GM18951 (cell line): Measurements from ENCODE around the gene CPA5.

ENCODE experiments used
- POLR2A ChIP-seq: IDR thresholded peaks from 4 replicates; pipeline ENCODE4 v1.6.1; 2011; ENCODE audit warnings: mild to moderate bottlenecking; ENCODE audit not compliant: insufficient read length, insufficient read depth; ENCODE audit errors: extremely low read depth
- in situ Hi-C: fragments of 300-500 bp; cut with MboI; formaldehyde crosslinking; loops from one replicate; pipeline ENCODE4 v1.12.0; 2022; ENCODE audit warnings: low sequenced_read_pairs, mixed read lengths, inconsistent platforms; ENCODE audit not compliant: unreplicated experiment

CPA5 gene, protein sequence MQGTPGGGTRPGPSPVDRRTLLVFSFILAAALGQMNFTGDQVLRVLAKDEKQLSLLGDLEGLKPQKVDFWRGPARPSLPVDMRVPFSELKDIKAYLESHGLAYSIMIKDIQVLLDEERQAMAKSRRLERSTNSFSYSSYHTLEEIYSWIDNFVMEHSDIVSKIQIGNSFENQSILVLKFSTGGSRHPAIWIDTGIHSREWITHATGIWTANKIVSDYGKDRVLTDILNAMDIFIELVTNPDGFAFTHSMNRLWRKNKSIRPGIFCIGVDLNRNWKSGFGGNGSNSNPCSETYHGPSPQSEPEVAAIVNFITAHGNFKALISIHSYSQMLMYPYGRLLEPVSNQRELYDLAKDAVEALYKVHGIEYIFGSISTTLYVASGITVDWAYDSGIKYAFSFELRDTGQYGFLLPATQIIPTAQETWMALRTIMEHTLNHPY

DNA sequence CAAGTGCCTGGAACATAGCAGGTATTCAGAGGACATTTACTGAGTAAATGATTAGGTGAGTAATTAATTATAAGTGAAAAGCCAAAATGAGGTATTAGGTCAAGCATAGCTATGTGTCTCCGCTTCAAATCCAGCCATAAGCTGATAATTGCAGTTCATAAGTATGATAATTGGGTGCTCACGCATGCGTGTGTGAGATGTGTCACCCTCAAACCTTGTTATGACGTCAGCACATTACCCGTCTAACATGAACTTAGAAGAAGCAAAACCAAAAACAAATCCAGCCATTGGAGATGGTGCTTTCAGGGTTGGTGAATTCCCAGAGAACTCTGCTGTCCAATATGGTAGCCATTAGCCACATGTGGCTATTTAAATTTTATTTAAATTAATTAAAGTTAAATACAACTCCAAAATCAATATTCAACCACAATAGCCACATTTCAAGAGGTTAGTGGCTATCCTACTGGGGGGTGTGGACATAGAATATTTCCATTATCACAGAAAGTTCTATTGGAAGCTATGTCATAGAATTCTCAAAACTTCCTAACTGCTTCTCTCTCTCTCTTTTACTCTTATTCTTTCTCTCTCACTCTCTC, at the start of gene CPA5:
Gene CPA5 (plus strand): TSS at position 546 of the 596 bp plus-strand sequence. CDS start 1,670 bp downstream, outside the sequence.
- no peak for TF ChIP-seq POLR2A

DNA sequence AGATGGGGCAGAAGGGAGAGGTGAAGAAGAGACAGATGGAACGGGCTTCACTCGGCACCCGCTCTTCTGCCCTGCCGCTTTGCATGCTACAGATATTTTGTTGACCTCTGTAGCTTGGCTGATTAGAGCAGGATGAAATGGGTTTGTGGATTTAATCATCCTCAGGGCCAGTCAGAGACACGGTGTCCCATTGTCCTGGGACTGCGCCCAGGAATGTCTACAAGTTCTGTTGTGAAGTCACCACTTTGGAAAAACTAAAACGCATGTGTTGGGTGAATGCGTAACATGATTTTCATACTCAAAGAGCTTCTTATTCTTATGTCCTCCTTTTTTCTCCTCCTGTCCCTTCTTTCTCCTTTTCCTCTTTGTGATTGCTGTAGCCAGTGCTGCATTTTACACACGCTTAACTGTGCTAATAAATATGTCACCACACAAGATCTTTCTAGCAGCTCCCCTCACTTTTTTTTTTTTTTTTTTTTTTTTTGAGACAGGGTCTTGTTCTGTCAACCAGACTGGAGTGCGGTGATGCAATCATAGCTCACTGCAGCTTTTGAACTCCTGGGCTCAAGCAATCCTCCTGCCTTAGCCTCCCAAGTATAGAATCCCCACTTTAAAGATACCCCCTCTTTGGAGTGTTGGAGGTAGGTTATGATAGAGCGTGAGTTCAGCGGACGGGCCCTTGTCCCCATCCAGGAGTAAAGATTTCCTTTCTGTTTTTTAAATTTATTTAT, 48.2 kb upstream of the CPA5 start:
- in situ Hi-C loops = no loop called here
- TF ChIP-seq POLR2A = no peak

More for the DNA sequence above, at the start of gene CPA5:
- in situ Hi-C loops = no loop called here

DNA sequence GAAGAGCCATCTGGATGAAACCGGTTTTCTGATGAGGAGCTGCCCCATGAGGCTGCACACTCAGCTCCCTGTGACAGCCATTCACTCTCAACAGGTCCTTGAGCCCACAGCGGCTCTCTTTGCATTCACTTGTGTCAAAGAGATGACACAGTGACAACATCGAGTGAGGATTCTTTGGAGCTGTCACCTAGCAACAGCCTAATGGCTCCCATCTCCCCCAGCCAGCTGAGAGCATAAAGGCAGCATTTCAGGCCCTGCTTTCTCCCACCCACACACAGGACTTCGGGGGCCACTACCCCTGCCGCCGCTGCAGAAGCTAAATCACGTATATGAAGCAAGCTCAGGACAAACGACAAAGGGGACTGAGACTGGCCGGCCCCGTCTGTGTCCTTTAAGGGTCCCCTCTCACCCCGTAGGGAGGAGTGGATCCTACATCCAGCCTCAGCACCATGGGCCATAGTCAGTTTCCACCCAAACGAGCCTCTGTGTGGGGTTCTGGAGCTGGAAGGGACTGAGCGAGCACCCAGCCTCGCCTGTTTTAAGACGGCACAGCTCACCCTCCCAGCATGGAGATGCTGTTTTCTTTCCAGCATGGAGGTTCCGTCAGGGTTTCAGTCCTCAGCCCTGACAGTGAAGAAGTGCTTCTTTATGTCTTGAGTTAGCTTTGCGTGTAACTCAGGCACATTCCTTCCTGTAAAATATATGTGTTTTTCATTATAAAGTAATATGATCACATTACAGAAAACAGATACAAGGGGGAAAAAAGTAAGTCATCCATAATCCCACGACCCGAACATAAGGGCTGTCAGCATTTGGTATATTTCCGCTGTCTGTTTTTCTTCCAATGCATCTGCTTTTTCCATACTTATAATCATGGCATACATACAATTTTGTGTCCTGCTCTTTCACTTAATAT, 46.7 kb upstream of the CPA5 start:
- TF ChIP-seq POLR2A = no peak
- in situ Hi-C loops = no loop called here

DNA sequence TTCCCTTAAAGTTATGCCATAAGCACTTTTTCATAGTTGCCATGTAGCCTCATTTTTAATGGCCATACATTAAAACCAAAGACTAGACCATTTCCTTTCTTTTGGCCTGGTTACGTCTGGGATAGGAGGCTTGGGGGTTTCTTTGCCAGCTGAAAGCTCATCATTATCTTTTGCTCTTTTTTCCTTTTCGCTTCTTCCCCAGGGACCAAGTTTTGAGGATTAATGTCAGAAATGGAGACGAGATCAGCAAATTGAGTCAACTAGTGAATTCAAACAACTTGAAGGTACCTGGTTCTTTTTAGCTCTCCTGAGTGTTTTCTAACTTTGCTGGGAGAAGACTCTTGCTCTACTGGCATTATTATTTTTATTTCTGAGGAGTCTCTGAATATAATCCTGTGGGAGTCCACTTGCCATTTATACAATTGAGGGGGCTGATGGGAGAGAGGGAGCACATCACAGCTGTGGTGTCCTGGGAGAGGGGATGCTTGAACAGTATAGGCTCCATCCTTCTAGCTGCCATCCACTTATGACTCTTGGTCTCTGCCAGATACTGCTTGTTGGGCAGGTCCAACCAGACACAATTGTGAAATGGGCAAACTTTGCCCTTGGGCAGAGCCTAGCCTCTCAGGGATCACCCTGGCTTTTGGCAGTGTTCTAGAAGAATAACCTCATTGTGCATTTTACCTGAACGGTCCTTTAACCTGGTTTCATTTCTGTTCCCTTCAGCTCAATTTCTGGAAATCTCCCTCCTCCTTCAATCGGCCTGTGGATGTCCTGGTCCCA, 45.9 kb upstream of the CPA5 start:
- in situ Hi-C loops = no loop called here

DNA sequence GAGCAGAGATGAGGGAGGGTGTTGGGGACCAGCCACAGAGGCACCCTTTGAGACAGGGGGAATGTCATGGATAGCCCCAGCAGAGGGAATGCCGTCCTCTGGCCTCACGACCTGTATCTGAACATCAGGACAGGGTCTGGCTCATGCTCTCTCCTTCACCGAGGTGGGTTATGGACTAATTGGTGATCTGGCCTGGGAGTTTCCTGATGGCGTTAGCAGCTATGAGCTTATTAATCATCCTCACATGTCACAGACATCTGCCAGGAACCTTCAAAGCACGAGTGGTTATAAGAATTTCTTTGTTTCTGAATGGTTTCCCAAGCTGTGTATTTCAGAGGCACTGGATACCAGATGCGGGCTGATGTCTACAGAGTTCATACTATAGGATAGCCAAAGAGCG, 44.8 kb upstream of the CPA5 start:
- in situ Hi-C loops = no loop called here
- TF ChIP-seq POLR2A = no peak

More for the DNA sequence above, 45.9 kb upstream of the CPA5 start:
- no peak for TF ChIP-seq POLR2A

DNA sequence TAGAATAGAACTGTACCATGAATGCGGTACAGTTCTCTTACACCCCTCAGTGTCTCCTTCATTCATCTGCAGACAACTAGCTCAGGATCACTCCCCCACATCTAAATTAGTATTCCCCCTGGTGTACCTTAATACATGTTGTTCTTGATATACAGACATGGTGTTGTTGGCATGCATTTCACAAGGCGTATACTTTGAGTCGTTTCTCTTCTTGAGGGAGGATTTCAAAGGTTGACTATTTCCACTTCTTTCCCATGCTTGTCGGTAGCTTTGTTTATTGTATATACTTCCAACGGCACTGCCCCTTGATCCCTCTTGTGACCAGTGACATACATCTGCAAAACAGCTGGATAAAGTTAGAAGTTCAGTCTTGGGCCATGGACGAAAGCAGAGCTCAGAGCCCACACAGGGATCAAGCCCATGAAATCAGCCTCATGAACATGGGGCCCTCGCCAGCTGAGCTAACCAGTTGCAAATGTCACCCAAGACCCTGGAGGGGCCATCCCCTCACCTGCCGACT, 43.1 kb upstream of the CPA5 start:
- TF ChIP-seq POLR2A = no peak
- in situ Hi-C loops = no loop called here

DNA sequence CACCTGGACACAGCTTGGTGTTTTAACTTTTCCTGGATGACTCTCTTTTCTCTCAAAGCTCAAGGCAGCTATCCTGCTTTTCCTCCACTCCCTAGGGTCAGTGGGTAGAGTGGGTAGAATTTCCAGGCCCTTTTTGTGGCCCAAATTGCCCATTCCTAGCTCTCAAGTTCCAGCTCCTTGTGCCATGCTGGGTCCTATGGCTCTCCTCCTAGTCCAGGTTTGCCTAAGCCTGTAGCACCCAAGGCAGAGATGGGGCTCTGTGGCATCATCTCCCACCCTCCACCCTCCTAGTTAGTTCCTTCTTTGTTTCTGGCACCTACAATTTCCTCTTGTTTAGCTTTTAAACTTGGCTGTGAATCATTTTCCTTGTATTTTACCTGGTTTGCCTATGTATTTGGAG, 42.0 kb upstream of the CPA5 start:
- in situ Hi-C loops = no loop called here
- TF ChIP-seq POLR2A = no peak

DNA sequence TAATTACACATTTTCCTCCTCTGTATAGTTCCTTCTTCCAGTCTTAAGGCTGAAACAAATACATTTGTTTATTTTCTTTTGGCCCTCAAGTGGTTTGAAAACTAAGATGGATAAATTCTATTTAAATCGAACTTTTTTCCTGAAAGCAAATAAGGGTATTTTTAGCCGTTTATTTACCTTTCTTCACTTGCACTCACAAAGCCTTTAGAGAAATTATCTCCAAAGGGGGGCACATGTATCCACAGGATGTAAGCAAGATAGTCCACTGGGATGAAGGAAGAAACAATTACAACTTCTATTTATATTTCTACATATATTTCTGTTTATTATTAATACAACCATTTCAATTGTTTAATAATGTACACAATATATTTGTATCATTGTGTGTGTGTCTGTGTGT, 41.5 kb upstream of the CPA5 start:
- no peak for TF ChIP-seq POLR2A
- in situ Hi-C loops = no loop called here

DNA sequence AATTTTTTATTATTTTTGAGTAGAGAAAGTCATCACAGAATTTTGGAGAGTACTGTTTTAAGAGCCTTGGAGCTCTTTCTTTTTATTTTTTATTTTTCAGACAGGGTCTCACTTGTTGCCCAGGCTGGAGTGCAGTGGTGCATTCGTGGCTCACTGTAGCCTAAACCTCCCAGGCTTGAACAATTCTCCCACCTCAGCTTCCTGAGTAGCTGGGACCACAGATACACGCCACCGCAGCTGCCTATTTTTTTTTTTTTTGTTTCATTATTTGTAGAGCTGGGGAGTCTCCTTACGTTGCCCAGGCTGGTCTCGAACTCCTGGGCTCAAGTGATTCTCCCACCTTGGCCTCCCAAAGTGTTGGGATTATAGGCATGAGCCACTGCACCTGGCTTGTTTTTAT, 41.1 kb upstream of the CPA5 start:
- in situ Hi-C loops = no loop called here
- TF ChIP-seq POLR2A = no peak

DNA sequence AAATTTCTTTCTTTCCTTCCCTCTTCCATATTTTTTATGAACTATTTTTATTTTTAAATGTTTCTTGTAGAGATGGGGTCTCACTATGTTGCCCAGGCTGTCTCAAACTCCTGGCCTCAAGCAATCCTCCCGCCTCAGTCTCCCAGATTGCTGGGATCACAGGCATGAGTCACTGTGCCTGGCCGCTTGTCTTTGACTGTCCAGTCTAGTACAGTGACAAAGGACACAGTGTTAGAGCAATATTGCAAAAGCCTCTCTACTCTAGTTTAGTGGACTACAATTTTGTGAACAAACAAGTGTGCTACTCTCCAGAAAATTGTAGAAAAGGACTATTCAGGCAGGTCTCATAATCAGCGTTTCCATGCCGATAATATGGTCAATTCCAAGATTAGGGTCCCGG, 40.6 kb upstream of the CPA5 start:
- in situ Hi-C loops = no loop called here
- no peak for TF ChIP-seq POLR2A

DNA sequence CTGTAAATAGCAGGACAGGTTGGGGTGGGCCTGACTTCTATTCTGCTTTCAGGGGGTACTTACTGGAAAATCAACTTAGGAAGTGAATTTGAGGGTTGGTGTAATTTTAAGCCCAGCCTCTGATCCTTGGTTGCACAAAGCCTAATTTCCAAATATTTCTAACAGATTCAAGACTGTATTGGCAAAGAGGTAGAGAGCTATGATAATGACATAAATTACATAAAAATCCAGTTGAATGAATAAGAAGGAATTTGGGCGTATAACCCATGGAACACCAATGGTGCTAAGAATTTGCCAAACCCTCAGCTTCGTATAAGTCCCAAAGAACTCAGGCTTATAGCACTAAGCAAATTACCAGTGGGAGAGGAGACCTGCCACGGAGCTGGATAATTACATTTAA, 39.7 kb upstream of the CPA5 start:
- TF ChIP-seq POLR2A = no peak
- in situ Hi-C loops = no loop called here

DNA sequence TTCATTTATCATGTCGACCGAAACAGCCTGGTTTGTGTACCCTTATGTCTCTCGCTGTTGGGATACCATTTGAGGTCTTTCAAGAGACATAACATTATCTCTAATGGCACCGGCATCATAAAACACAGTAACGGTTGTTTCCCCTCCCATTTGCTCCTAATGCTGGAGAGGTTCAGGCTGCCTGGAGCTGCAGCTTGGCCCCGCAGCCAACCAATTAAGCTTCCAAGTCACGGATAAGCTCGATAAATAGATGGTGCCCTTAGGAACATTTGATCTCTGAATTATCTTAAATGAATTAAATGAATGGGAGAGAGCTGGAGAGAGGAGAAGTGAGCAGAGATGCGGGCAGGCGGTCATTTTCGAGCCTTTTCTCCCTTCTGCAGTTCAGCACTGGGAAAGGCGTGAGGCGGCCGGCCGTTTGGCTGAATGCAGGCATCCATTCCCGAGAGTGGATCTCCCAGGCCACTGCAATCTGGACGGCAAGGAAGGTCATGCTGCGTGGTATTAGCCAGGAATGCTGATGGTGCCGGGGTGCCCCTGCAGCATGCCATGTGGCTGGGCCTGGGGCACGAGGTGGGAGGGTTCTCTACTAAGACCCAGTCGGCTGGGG, 39.1 kb upstream of the CPA5 start:
- TF ChIP-seq POLR2A = no peak
- in situ Hi-C loops = no loop called here

DNA sequence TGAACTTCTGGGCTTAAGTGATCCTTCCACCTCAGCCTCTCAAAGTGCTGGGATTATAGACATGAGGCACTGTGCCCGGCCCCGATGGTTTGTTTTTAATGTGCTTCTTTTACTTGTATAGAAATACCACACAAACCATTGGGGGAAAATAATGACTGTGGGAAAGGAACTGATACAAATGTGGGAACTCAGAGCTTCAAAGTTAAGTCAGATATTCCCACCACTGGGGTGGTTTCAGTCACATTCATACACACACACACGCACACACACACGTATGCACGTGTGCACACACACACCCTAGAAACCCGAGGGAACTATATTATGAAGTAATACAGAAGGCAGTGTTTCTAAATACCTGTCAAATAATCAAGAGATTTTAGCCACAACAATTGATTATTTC, 34.6 kb upstream of the CPA5 start:
- TF ChIP-seq POLR2A = no peak
- in situ Hi-C loops = no loop called here
